ENCODE data around the gene TSPAN5. TPM values are rescaled to one million over a fixed set of nuclear protein-coding genes. Genes with fewer than 3 reads are reported as not detected.

Gene TSPAN5
- total RNA-seq, 1 donor from 2014 or later = 61.4 TPM

GRCh38 chr4:98614662-98615061, 43.7 kb downstream of the TSPAN5 start:
- no peaks in the 10 kb centered on the region for H3K27me3 Mint-ChIP-seq (ENCODE audit: low read depth, unreplicated experiment)
- Histone ChIP-seq H3K27me3 (ENCODE audit: insufficient read depth, low read length) (no peaks in the 10 kb centered on the region), H3K27ac (ENCODE audit: low read depth, low read length) (no peak overlapping the region), H3K79me2 (ENCODE audit: insufficient read depth, low read length) (peaks cover 100% of the 10 kb centered on the region), H3K36me3 (ENCODE audit: insufficient read depth, low read length) (no peaks in the 10 kb centered on the region), H4K20me1 (ENCODE audit: insufficient read depth, low read length) (peaks cover 79% of the 10 kb centered on the region), H3K9me3 (ENCODE audit: insufficient read depth, low read depth, low read length) (no peaks in the 10 kb centered on the region), H3K4me3 (ENCODE audit: insufficient read depth, low read depth, low read length) (no peak overlapping the region), H3K4me2 (ENCODE audit: low read length) (no peak overlapping the region), H3K4me1 (ENCODE audit: insufficient read depth, low read length) (peaks cover 61% of the 10 kb centered on the region), H2AFZ (ENCODE audit: low read depth, low read length) (no peak overlapping the region), H3K9ac (ENCODE audit: low read length) (no peak overlapping the region)
- H3K27ac Mint-ChIP-seq (ENCODE audit: unreplicated experiment) = no peak overlapping the region
- peaks cover 51% of the 10 kb centered on the region for H3K4me1 Mint-ChIP-seq (ENCODE audit: low read depth, unreplicated experiment)
- H3K36me3 Mint-ChIP-seq (ENCODE audit: low read depth, unreplicated experiment) = peaks cover 6% of the 10 kb centered on the region
- DNase-seq (ENCODE audit: low read depth) (no peak), FAIRE-seq (peak; percentile 34)
- H3K9me3 Mint-ChIP-seq (ENCODE audit: unreplicated experiment) = no peaks in the 10 kb centered on the region
- H3K4me3 Mint-ChIP-seq (ENCODE audit: unreplicated experiment) = no peak overlapping the region
- TF ChIP-seq CTCF (IDR thresholded peaks at IDR 0.05; ENCODE audit: insufficient read depth, low read depth, low read length) (no peak), EZH2 (IDR thresholded peaks at IDR 0.05; ENCODE audit: insufficient read depth, low read length) (no peak)

DNA sequence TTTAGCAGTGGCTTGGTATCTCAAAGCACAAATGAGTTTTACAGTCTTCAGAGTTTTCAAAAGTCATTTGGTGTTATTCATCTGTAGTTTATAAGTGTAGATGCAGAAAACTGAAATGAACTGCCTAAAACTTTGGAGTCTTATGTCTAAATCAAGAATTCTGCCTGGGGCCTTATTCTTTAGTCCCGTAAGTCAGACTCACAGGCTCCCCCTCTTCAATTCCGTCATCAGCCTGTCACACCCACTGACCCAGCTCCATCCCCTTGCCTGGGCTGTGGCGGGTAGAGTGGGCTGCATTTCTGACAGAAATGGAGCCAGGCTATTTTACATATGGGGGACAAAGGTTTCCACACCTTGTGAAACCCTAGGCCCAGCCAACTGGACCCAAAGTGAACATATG, 44.3 kb downstream of the TSPAN5 start:
- Histone ChIP-seq H3K27ac (ENCODE audit: low read depth, low read length) (no peak overlapping the region), H3K9ac (ENCODE audit: low read length) (peak overlapping the region; percentile 5), H4K20me1 (ENCODE audit: insufficient read depth, low read length) (peaks cover 79% of the 10 kb centered on the region), H3K79me2 (ENCODE audit: insufficient read depth, low read length) (peaks cover 100% of the 10 kb centered on the region), H3K36me3 (ENCODE audit: insufficient read depth, low read length) (no peaks in the 10 kb centered on the region), H3K27me3 (ENCODE audit: insufficient read depth, low read length) (no peaks in the 10 kb centered on the region), H3K4me1 (ENCODE audit: insufficient read depth, low read length) (peaks cover 62% of the 10 kb centered on the region), H3K4me3 (ENCODE audit: insufficient read depth, low read depth, low read length) (no peak overlapping the region), H3K9me3 (ENCODE audit: insufficient read depth, low read depth, low read length) (no peaks in the 10 kb centered on the region), H3K4me2 (ENCODE audit: low read length) (peak overlapping the region; percentile 64), H2AFZ (ENCODE audit: low read depth, low read length) (no peak overlapping the region)
- H3K4me3 Mint-ChIP-seq (ENCODE audit: unreplicated experiment) = no peak overlapping the region
- DNase-seq (ENCODE audit: low read depth) (no peak), FAIRE-seq (no peak)
- peaks cover 54% of the 10 kb centered on the region for H3K4me1 Mint-ChIP-seq (ENCODE audit: low read depth, unreplicated experiment)
- no peaks in the 10 kb centered on the region for H3K27me3 Mint-ChIP-seq (ENCODE audit: low read depth, unreplicated experiment)
- H3K36me3 Mint-ChIP-seq (ENCODE audit: low read depth, unreplicated experiment) = peaks cover 6% of the 10 kb centered on the region
- peak overlapping the region; percentile 24 for H3K27ac Mint-ChIP-seq (ENCODE audit: unreplicated experiment)
- TF ChIP-seq CTCF (IDR thresholded peaks at IDR 0.05; ENCODE audit: insufficient read depth, low read depth, low read length) (no peak), EZH2 (IDR thresholded peaks at IDR 0.05; ENCODE audit: insufficient read depth, low read length) (no peak)
- no peaks in the 10 kb centered on the region for H3K9me3 Mint-ChIP-seq (ENCODE audit: unreplicated experiment)

GRCh38 chr4:98613453-98614075, 44.8 kb downstream of the TSPAN5 start:
- Histone ChIP-seq H3K27me3 (ENCODE audit: insufficient read depth, low read length) (no peaks in the 10 kb centered on the region), H3K9ac (ENCODE audit: low read length) (peak overlapping the region; percentile 5), H3K79me2 (ENCODE audit: insufficient read depth, low read length) (peaks cover 100% of the 10 kb centered on the region), H3K4me2 (ENCODE audit: low read length) (peak overlapping the region; percentile 64), H2AFZ (ENCODE audit: low read depth, low read length) (no peak overlapping the region), H4K20me1 (ENCODE audit: insufficient read depth, low read length) (peaks cover 83% of the 10 kb centered on the region), H3K36me3 (ENCODE audit: insufficient read depth, low read length) (no peaks in the 10 kb centered on the region), H3K4me3 (ENCODE audit: insufficient read depth, low read depth, low read length) (no peak overlapping the region), H3K4me1 (ENCODE audit: insufficient read depth, low read length) (peaks cover 62% of the 10 kb centered on the region), H3K9me3 (ENCODE audit: insufficient read depth, low read depth, low read length) (no peaks in the 10 kb centered on the region), H3K27ac (ENCODE audit: low read depth, low read length) (no peak overlapping the region)
- DNase-seq (ENCODE audit: low read depth) = no peak
- no peak overlapping the region for H3K4me3 Mint-ChIP-seq (ENCODE audit: unreplicated experiment)
- peaks cover 8% of the 10 kb centered on the region for H3K36me3 Mint-ChIP-seq (ENCODE audit: low read depth, unreplicated experiment)
- no peaks in the 10 kb centered on the region for H3K9me3 Mint-ChIP-seq (ENCODE audit: unreplicated experiment)
- no peaks in the 10 kb centered on the region for H3K27me3 Mint-ChIP-seq (ENCODE audit: low read depth, unreplicated experiment)
- peaks cover 59% of the 10 kb centered on the region for H3K4me1 Mint-ChIP-seq (ENCODE audit: low read depth, unreplicated experiment)
- FAIRE-seq = no peak
- TF ChIP-seq EZH2 (IDR thresholded peaks at IDR 0.05; ENCODE audit: insufficient read depth, low read length) = no peak
- no peak for TF ChIP-seq CTCF (IDR thresholded peaks at IDR 0.05; ENCODE audit: insufficient read depth, low read depth, low read length)
- H3K27ac Mint-ChIP-seq (ENCODE audit: unreplicated experiment) = peak overlapping the region; percentile 31
